T-helper 1 cell treated with Interleukin-12 subunit alpha and Interleukin-12 subunit beta and Interleukin-4 antibody, amounts not matched to agents 30 ng/mL and 1 ng/mL, for 36 hours (primary cell): ENCODE results near the gene GLRX. TPM values are rescaled to one million over a fixed set of nuclear protein-coding genes. Genes with fewer than 3 reads are reported as not detected.
"Not testable (repeated sequence)": the region's sequence is repeated elsewhere in the genome, so short reads cannot be mapped to it uniquely, and the experiment has no call there.

Source experiments
- intact Hi-C: fragments of 100-400 bp; cut with micrococcal nuclease; formaldehyde crosslinking; loops from one replicate; pipeline ENCODE4 v1.15.1; 2024
- total RNA-seq: library from RNA; stranded (reverse); gene quantifications from 2 replicates; pipeline ENCODE4 v1.2.3, GENCODE V29; 2022

GLRX gene
- total RNA-seq, 1 donor from 2014 or later = 65.9 TPM

DNA sequence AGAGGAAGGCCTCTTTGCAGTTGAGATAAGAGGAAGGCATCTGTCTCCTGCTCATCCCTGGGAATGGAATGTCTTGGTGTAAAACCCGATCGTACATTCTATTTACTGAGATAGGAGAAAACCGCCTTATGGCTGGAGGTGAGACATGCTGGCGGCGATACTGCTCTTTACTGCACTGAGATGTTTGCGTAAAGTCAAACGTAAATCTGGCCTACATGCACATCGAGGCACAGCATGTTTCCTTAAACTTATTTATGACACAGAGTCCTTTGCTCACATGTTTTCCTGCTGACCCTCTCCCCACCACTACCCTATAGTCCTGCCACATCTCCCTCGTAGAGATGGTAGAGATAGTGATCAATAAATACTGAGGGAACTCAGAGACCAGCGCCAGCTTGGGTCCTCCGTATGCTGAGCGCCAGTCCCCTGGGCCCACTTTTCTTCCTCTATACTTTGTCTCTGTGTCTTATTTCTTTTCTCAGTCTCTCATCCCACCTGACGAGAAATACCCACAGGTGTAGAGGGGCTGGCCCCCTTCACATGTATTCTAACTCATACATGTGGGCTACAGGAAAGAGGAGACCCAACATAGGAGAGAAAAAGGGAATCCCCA is 11.0 kb downstream of the GLRX start:
- intact Hi-C loops = not testable (repeated sequence)

DNA sequence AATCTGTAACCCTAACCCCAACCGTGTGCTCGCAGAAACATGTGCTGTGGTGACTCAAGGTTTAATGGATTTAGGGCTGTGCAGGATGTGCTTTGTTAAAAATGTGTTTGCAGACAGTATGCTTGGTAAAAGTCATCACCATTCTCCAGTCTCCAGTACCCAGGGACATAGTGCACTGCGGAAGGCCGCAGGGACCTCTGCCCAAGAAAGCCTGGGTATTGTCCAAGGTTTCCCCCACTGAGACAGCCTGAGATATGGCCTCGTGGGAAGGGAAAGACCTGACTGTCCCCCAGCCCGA is 11.5 kb downstream of the GLRX start:
- intact Hi-C loops = not testable (repeated sequence)

DNA sequence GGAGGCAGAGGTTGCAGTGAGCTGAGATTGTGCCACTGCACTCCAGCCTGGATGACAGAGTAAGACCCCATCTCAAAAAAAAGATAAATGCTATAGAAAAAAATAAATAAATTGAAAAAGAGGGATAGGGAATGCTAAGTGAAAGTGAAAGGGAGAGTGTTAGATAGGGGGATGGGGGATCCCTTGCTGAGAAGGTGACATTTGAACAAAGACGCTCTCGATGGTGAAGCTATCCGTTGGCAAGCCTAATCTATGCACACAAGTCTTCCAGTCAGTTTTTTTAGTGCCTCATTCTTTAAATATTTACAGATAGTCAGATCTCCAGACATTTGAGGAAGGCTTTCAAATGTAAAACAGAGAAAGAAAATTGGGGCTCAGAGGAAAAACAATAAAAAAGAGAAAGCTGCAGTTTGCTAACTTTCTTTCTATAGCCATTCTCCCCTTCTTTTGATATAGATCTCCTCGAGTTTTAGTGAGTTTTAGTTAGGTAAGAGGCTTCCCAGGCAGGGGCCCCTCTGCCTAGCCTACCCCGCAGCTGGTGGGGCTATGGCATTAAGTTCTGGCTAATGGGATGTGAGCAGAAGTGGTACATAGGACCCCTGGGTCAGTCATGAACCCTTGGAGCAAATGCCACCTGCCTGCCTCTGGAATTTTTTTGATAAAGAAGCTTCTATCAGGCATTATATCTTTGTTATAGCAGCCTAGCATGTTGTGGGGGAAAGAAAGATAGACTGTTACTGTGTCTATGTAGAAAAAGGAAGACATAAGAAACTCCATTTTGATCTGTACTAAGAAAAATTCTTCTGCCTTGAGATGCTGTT is 12.0 kb downstream of the GLRX start:
- intact Hi-C loops = no loop called here

DNA sequence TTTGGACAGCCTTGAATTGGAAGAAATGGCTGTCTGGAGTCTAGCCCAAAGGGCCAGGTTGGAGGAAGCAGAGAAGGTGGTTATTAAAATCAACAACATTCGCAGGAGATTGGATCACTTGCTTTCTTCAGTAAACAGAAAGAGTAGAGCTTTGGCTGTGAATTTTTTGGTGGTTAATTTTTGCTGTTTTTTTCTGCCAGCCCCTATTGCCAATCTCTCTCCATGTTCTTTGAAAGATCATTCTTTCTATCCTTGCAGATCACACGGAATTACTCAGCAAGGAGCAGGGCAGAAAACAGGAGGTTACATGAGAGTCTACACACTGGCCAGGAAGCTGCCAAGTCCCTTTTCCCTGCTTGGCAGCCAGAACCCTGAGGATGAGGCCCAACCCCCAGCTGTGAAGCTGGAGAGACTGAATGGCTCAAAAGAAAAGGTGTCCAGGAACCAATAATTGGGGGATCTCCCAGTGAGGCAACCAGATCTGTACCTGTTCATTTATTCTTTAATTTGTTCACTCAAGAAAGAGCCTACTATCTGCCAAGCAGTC is 13.0 kb downstream of the GLRX start:
- intact Hi-C loops = loop anchor here (1.0 to 5.0 kb wide), 5 partner anchors 13 to 1373 kb away; partner anchors contain the start of genes GLRX, GPR150 and RIOK2

DNA sequence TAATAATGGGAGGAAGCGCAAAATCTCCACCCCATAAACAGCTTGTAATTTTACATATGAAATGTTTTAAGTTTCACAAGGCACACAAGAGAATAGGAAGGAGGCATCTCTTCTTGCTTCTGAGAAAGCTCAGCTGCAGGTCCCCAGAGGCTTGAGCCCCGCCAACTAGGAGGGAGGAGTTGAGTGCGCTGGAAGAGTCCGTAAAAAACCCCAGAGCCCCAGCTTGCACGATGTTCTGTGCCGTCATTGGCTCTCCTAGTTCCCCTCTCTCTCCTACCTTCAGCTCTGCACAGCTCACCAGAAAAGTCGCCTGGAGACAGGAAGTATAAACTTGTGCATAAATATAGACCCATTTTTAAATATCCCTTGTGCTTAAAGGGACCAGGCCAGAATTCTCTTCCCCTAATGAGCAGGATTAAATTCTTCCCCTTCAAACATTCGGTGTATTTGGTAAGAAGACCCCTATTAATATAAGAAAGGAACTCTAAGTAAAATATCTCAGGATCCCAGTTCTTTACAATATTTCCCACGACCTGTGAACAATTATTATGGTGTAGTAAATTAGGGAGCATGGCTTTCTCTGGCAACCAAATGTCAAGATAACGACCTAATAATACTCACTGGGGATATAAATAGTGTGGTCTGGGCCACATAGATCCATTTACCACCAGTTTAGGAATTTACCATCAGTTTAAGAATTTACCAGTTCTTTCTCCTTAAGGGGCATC is 13.7 kb downstream of the GLRX start:
- intact Hi-C loops = loop anchor here (1.0 to 5.0 kb wide), 15 partner anchors 13 to 1374 kb away; partner anchors contain the start of genes CAST, GLRX, GPR150 and RFESD

DNA sequence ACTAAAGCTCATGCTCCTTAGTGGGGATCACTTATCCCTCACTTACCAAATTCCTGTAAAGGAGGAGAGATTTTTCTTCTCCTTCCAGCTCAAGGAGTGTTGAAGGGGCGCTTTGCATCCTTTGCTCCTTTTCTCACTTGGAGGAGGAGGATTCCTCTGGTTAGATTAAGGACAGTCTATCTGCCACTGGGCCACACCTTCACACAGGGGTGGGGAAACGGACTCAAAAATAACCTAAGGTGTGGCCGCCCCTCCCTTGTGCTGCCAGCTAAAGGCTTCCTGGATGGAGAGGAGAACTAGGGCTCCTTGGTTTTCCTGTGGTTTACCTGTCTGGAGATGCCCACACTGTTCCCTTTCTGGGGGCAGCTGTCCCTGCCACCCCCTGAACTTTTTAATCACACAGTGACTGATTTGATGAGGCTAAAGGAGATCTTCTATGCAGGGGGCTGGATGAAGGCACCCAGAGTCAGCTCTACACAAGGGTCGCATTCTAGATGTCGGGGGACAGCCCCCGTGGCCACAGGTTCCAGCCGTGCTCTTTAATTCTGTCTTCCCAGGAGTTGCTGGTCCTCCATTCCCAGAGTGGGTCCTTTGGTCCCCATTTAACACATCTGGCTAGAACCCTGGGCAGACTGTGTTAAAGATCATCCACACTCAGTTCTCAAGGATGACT is 14.4 kb downstream of the GLRX start:
- intact Hi-C loops = loop anchor here (1.0 to 5.0 kb wide), 14 partner anchors 26 to 1375 kb away; partner anchors contain the start of genes CAST, GPR150, RFESD and RIOK2

DNA sequence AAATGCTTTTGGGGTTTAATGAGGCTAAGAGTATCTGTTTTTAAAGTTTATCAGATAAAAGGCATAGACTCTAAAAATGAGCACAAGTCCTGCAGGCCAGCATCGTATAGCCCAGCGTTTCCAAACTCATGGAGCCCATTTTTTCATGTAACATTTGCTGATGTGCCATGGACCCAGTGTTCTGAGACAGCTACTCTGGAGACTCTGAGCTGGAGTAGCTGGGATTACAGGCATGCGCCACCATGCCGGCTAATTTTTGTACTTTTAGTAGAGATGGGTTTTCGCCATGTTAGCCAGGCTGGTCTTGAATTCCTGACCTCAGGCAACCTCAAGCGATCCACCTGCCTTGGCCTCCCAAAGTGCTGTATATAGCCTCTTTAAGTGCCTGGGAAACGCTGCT is 15.8 kb downstream of the GLRX start:
- intact Hi-C loops = loop anchor here (5.0 kb wide), 1 partner anchor 731 kb away; no protein-coding TSS in a partner anchor

DNA sequence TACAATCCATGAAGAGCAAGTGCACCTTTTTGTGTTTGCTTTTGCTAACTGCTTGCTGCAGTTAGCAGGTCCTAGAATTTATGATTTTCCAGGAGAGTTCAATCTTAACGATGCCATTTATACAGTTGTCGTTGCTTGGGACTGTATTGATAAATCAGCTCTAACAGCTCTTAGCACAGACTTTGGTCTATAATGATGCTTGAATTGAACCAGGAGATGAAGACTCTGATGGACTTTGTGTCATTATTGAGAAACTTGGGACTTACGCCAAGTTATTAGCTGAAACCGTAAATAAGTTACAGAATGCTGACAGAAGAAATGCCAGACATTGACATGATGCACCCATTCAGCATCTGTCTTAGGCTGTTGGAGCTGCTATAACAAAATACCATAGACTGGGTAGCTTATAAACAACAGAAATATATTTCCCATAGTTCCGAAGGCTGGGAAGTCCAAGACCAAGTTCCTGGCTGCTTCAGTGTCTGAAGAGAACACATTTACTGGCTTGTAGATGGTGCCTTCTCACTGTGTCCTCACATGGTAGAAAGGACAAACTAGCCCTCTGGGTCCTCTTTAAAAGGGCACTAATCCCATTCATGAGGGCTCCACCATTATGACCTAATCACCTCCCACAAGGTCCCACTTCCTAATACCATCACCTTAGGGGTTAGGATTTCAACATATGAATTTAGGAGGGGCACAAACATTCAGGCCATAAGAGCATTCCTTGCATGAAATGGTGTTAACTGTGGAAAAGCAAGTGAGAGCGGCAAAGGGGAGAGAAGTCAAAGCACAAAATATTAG is 17.6 kb downstream of the GLRX start:
- intact Hi-C loops = loop anchor here (5.0 kb wide), 1 partner anchor 732 kb away; no protein-coding TSS in a partner anchor

DNA sequence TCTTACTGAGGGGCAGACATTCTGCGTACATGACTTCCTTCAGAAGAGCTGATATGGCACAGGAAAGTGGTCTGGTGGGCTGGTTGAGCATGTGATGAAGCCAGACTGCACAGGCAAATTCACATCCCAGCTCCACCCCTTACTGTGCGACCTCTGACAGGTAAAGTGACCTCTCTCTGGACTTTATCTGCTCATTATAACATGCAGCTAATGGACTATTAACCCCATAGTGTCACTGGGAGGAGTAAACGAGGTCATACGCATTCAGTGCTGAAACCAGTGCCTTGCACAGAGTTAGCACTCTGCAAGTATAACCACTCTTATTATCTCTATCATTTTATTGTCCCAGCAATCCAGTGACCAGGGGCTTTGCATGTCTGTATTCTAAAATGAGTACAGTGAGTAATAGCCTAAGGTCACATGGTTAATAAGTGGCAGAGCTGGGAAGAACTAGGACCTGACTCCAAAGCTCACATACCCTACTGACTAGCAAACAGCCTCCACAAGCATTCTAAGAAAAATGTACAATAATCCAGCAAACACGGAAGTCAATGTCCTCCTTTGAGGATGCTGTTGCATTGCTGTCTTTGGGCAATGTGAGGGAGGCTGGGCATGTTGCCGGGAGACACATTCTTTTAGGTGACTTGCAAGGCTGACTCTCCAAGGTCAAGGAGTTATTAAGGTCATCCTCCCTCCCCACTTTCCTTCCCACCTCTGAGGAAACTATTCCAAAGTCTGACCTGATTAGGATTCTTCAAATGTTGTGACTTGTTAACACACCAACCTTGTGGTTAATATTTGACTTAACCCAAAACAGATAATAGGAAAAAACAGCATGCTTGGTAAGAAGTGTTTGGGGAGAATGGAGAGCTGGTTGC is 19.0 kb downstream of the GLRX start:
- intact Hi-C loops = no loop called here

DNA sequence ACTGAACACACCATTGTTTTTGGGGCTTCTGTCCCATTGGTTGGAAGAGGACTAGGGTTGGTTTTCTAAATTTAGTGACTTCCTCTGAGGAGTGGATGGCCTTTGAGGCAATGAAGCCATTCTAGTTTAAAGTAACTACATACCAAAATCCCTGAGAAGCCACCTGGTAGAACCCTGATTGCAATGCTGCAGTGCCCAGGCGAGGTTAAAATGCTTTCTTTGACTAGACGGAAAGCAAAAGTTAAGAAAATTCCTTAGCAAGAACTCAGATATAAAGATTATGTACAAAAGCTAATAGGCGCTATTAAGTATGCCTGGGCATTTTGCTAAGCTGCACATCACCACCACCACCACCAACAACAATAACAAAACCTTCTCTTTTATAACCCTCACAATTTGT is 20.6 kb downstream of the GLRX start:
- intact Hi-C loops = no loop called here

DNA sequence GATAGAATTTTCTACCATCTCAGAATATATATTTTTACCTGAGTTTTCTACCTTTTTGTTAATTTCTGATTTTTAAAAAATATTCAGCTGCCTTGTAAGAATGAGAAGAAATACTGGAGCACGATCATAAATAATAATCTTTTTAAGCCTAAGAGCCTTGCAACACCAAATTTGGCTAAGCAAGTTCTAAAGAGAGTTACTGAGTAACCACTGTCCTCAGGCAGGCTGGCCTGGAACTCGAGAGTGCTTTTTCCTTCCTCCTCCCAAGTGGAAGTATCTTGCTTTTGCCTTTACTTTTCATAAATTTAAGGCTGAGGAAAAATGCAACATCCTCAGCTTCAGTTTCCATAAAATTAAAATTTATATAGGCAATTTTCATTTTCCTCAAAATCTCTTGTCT is 21.0 kb downstream of the GLRX start:
- intact Hi-C loops = no loop called here

DNA sequence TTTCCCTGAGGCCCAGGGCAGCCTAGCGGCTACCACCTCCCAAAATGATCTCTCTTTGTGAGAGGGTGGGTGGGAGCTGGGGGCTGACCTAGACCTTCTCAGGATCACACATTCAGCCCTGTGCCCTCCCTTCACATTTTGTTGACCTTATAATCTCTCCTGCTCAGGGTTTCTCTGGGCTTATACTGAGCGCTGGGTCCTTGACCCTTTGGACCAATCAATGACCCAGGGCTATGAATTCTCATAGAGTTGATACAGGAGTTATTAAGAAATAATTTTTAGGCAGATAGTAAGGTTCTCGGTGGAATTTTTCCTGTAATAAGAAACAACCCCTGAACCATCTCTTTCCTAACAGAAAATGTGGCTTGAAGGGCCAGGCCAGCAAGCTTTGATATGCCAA is 22.0 kb downstream of the GLRX start:
- intact Hi-C loops = no loop called here

DNA sequence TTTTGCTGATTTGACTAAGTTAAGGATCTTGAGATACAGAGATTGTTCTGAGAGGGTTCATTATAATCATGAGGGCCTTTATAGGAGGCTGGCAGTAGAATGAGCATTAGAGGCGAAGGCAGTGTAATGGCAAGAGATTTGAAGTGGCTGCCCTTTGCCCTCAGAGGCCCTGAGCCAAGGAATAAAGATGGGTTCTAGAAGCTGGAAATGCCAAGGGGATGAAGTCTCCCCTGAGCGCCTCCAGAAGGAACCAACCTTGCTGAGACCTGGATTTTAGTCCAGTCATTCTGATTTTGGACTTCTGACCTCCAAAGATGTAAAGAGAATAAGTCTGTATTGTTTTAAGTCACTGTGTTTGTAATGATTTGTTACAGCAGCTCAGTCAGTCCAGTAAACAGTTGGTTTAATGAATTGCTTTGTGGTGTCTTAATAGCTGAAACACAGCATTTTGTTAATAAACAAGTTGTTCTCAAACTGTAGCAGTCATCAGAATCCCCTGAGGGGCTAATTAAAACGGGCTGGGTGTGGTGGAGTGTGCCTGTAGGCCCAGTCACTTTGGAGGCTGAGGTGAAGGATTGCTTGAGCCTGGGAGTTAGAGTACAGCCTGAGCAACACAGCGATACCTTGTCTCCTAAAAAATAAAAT is 23.2 kb downstream of the GLRX start:
- intact Hi-C loops = no loop called here

DNA sequence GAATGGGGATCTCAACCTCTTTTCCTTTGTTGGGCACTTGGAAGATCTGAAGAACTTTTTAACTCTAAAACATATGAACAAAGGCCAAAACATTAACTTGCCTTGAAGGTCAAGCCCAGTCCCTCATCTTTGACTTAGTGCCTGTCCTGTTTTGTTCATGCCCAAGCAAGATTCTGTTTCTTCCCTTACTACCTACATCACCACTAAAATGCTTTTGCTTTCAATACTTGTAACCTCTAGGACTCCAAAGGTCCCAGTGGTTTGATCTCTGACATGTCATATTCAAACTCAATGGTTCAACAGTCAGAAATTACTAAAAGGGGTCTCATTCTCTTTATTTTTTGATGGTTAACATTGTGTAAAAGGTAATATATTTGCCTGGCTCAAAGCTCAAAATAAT is 24.0 kb downstream of the GLRX start:
- intact Hi-C loops = no loop called here

DNA sequence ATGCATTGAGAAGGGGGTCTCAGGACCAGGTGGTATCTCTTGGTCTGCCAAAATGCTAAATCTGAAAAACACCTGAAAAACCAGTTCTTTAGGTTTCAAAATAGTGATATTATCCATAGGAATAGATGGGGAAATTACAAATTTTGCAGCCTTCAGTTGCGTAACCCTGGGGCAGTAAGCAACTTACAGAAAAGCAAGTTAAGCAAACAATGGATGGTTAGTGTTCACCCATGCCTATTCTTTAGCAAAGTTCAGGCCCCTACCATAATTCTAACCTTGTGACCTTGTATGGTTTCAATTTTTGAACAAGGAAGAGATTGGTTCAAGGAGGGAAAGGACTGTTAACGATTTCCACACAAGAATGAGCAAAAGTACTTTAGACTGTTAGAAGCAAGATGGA is 24.5 kb downstream of the GLRX start:
- intact Hi-C loops = no loop called here

DNA sequence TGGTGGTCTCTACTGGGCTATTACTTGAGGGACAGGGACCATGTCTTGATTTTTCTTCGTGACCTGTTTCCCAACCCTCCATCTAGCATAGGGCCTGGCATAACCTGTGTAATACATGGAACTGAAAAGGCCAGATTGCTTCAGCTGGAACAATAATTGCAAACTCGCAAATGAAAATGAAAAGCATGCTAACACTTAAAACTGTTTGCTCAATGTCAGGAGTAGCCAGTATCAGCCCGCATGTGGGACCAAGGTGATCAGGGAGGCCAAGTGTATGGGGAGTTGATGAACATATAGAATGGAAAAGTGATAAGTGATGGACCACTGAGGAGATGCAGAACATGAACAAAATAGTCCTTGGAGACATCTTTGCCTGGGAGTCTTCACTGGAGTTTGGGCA is 25.2 kb downstream of the GLRX start:
- intact Hi-C loops = no loop called here

DNA sequence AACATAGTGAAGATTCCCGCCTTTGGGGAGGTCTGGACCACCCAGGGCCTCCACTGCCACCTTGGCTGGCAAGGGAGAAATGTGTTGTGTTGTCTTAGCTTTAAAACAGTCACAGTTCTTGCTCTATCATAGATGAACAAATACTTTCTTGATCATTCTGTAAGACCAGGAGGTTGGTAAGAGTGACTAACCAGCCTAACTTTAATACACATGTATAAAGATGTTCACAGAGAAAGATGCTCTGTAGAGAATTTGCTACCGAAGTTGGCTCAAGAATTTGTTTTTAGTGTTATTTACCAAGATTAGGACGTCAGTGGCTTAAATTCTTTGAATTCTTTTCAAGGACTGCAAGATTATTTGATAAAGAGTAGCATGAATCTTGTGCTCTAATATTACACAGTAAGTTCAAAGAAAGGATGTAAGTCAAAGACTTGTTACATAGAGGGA is 28.4 kb downstream of the GLRX start:
- intact Hi-C loops = no loop called here

DNA sequence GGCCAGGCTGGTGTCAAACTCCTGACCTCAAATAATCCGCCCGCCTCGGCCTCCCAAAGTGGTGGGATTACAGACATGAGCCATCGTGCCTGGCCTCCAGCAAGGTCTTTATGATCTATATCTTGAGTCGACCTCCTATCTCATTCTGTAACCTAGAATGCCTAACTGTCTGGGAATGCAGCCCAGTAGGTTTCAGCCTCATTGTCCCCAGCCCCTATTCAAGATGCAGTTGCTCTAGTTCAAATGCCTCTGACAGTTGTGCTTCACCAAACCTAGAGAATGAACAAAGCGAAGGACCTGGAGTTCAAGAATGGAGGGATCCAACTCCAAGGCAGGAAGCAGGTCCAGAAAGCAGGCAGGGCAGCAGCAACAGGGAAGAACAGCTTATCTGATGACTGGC is 30.8 kb downstream of the GLRX start:
- intact Hi-C loops = no loop called here

DNA sequence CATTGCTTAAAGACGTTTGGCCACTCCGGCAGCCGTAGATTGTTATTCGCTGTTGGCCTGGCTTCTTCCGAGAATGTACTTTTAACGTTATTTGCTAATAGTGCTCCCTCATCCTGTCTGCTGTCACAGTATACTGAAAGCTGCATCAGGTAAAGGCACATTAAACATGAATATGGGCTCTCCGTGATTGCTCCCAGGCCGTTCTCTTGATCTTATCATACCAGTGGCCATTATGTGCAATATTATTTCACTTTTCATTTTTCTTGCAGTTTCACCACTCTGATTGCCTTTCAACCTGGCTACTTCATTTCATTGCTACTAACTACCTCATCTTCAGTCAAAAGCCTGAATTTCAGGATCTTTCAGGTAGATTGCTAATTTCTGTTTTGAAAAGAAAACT is 34.0 kb downstream of the GLRX start:
- intact Hi-C loops = loop anchor here (10.0 kb wide), 1 partner anchor 64 kb away; no protein-coding TSS in a partner anchor
